ENCODE measurements around the gene RAB9B. TPM values are rescaled to one million over a fixed set of nuclear protein-coding genes. Genes with fewer than 3 reads are reported as not detected.

RAB9B gene
- total RNA-seq, 4 donors from 2014 or later = 0.85 to 2.0 (median 1.5) TPM

GRCh38 chrX:103805860-103806259 is 26.2 kb downstream of the RAB9B start:
- no peak for TF ChIP-seq CTCF (IDR thresholded peaks at IDR 0.05; ENCODE audit: low read depth)

GRCh38 chrX:103800318-103800717 is 31.7 kb downstream of the RAB9B start:
- TF ChIP-seq CTCF (IDR thresholded peaks at IDR 0.05; ENCODE audit: low read depth) = no peak

- TF ChIP-seq CTCF (IDR thresholded peaks at IDR 0.05; ENCODE audit: low read depth) = no peak
Measured at GRCh38 chrX:103797691-103798090, 34.4 kb downstream of the RAB9B start.

GRCh38 chrX:103794119-103794518 is 37.9 kb downstream of the RAB9B start:
- no peak for TF ChIP-seq CTCF (IDR thresholded peaks at IDR 0.05; ENCODE audit: low read depth)

GRCh38 chrX:103793545-103793940 is 38.5 kb downstream of the RAB9B start:
- no peak for TF ChIP-seq CTCF (IDR thresholded peaks at IDR 0.05; ENCODE audit: low read depth)

GRCh38 chrX:103792916-103793544 is 39.0 kb downstream of the RAB9B start:
- TF ChIP-seq CTCF (IDR thresholded peaks at IDR 0.05; ENCODE audit: low read depth) = no peak

- no peak for TF ChIP-seq CTCF (IDR thresholded peaks at IDR 0.05; ENCODE audit: low read depth)
Measured at GRCh38 chrX:103791826-103792485, 40.1 kb downstream of the RAB9B start.
